Ramos (cell line): ENCODE results near the gene ODR4.
"Not testable (repeated sequence)": the region's sequence is repeated elsewhere in the genome, so short reads cannot be mapped to it uniquely, and the experiment has no call there.

Experiments used
- in situ Hi-C: fragments of 300-500 bp; cut with MboI; formaldehyde crosslinking; loops from one replicate; pipeline ENCODE4 v1.14.3; 2022; ENCODE audit warnings: low sequenced_read_pairs; ENCODE audit not compliant: unreplicated experiment

The ODR4 gene

DNA sequence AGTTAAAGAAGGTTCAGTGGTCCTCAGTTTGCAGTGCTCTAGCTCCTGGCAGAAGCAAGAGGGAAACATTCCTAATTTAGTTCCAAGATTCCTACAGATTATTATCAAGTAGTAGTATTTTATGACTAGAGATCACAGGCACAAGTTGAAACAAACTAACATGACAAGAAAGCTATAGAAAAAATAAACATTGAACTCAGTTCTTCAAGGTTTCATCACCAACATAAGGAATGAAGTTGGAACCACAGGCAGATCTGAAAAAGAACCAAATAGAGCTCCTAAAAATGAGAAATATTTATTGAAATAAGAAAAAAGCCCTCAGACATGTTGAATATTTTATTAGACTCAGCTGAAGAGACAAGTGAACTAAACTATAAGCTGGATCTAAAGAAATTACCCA is 44.7 kb downstream of the ODR4 start:
- in situ Hi-C loops, result no loop called here

DNA sequence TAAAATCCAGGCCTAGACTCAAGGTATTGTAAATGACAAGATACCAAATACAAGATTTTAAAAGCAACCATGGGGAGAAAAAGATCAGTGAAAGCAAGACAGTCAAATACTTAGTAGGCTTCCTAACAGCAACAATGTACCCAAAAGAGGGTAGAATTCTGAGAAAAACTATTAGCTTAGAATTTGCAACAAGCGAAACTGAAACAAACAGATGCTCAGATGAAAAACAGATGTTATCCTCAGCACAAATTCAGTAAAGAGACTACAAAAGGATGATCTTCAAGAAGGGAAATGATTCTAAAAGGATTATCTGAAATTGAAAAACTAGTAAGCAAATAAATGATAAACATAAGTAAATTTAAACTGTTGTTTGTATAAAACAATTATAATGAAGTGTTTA is 45.3 kb downstream of the ODR4 start:
- in situ Hi-C loops, result no loop called here

DNA sequence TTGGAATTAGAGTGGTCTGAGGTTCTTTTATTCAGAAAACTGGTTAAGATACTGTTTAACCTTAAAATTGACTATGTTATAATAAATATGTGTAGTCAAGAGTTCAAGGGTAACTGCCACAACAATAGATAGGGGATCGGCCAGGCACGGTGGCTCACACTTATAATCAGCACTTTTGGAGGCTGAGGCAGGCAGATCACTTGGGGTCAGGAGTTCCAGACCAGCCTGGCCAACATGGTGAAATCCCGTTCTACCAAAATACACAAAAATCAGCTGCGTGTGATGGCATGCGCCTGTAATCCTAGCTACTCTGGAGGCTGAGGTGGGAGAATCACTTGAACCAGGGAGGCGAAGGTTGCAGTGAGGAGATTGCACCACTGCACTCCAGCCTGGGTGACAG is 45.8 kb downstream of the ODR4 start:
- in situ Hi-C loops, result no loop called here

DNA sequence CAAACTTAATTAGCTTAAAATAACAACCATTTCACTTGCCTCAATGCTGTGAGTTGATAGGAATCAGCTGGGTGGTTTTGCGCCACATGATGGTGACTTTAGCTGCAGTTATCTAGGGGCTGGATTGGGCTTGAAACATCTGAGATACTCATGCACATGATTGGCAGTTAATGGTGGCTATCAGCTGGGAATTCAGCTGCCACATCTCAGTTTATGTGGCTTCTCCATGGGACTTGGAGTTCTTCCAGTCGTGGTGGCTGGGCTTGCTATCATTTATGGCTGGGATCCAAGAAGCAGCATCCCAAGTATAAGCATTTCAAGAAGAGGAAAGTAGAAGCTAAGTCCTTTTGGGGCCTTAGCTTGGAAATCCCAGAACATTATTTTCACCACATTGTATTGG is 48.9 kb downstream of the ODR4 start:
- in situ Hi-C loops, result no loop called here

DNA sequence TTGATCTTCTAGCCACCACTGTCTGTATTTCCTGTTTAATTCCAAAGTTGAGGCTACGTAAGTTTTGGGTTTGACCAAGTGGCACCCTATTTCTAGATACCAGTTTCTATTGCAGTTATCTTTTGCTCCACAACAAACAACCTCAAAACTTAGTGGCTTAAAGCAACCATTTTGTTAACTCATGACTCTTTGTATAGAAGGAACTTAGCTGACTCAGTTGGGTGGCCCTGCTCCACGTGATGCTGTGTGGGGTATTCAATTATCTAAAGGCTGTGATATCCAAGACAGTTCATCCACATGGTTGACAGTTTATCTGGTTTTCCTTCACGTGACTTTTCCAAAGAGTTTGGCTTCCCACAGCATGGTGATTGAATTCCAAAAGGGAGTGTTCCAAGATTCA is 50.5 kb downstream of the ODR4 start:
- in situ Hi-C loops, result no loop called here

DNA sequence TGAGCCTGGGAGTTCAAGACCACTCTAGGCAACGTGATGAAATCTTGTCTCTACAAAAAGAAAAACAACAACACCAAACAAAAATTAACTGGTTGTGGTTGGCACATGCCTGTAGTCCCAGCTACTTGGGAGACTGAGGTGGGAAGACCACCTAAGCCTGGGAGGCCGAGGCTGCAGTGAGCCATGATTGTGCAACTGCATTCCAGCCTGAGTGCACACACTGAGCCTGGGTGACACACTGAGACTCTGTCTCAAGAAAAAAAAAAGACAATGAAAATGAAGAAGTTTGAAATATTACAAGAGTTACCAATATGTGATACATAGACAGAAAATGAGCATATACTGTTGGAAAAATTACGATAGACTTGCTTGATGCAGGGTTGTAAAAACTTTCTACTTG is 53.4 kb downstream of the ODR4 start:
- in situ Hi-C loops, result no loop called here

DNA sequence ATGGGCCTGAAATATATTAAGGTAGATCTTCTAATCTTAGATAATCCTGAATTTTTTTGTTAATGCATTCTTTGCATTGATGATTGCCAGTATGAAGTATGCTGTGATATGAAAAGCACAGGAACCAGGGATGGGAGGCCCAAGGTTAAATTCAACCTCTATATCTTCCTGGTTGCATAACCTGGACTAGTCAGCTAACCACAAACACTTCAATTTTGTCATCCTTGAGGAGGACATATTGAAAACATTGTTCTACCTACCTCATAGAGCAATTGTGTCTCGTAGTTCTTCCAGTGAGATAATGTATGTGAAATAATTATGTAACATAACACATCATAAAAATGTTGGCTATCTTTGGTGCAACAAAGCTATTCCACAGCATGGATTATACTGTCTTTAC is 59.7 kb downstream of the ODR4 start:
- in situ Hi-C loops, result no loop called here

DNA sequence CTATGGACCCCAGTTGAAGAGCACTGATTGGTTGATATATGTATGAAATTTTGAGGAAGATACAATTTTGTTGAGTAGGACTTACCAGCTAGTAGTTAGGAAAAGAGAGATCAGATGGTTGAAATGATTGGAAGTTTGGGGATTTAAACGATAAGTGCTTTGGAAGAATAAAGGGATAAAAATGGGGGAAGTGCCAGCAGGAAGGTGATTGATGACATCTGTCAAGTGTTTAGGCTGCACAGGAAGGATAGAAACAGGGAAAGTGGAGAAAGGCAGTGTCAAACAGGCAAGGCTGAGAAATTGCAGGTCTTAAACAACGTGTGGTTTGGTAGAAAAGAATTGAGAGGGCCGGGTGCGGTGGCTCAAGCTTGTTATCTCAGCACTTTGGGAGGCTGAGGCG is 62.9 kb downstream of the ODR4 start:
- in situ Hi-C loops, result no loop called here

DNA sequence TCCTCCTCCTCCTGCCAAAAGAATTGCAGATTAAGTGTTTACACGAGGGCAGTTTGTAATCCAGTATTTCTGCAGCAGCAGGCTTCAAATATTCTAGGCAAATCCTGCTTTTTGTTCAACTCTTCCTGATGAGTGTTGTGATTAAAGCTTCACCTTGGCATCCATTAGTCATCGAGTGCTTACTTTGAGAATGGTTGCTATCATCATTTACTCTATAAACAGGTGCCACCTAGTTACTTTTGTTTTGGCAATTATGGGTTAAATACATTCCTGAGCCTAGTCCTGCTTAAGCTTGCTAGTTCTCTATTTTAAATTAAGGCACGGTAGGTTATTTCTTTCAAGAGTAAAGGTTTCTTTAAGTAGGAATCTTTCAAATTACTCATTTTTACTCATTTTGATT is 64.9 kb downstream of the ODR4 start:
- in situ Hi-C loops, result no loop called here

DNA sequence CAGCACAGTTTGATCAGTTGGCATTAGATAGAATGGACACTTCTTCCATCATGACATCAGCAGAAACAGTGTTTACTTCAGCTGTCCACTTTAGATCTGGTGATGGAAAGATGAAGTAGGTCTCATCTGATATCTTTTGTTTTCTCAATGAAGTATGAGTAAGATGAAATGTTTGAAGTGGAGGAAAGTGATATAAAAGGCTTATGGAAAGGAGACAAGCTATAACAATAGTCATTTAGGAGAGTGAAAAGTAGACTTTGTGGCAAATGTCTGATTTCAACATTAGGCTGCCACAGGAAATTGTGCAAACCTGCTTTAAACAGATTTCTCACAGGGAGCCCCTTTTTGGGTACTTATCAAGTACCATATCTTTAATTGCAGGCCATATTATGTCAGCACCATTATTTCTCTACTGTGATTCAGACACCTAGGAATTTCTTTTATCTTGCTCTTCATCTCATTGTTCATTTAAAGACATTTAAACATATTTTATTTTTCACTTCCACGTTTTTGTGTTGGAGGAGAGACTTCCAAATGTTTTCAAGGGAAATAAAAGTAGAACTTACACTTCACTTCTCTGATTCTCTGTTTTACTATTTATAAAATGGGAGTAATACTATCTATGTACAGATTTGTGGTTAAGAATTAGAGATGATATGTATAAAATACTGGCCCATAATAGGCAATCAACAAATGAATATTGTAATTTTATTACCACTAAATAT is 67.2 kb downstream of the ODR4 start:
- in situ Hi-C loops, result no loop called here

DNA sequence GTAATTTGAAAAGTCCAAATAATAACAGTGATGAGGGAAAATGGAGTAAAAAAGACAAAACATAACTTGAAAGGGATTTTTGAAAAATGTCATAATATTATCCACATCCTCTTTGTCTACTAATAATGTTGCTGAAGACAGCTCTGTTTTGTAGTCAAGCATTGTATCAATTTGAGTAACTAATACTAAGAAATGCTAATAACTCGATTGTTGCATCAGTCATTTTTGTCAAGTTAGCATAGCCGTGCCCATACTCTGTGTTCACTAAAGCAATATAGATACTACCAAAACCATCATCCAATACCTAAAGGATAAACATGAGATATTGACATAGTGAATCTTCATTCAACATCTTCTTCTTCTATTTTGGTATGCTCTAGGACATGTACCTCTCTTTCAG is 68.0 kb downstream of the ODR4 start:
- in situ Hi-C loops, result no loop called here

DNA sequence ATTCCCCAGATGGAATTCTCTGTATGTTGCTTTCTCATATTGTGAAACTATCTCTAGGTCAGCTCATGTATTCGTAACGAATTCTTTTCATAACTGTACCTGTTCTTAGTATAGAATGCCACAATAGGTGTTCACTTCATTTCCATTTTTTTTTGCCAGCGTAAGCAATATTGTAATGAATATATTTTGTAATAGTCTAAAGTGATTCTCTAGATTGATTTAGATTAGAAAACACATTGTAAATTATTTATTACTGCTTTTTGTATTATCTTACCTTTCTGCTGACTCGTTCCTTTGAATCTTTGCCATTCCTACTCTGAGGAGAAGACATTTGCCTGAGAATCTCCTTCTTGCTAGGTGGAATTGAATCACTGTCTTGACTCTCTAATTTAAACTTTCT is 70.5 kb downstream of the ODR4 start:
- in situ Hi-C loops, result no loop called here

DNA sequence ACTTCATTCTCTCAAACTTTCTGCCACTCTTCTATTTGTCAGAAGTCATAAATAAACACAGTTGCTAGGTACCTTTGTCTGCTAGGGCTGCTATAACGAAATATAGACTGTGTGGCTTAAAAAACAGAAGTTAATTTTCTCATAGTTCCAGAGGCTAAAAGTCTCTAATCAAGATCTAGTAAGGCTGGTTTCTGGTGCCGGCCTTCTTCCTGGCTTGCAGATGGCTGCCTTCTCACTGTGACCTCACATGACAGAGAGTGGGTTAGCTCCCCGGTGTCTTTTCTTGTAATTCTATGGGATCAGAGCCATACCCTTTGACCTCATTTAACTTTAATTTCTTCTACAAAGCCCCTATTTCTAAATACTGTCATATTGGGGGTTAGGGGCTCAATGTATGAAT is 79.3 kb downstream of the ODR4 start:
- in situ Hi-C loops, result no loop called here

DNA sequence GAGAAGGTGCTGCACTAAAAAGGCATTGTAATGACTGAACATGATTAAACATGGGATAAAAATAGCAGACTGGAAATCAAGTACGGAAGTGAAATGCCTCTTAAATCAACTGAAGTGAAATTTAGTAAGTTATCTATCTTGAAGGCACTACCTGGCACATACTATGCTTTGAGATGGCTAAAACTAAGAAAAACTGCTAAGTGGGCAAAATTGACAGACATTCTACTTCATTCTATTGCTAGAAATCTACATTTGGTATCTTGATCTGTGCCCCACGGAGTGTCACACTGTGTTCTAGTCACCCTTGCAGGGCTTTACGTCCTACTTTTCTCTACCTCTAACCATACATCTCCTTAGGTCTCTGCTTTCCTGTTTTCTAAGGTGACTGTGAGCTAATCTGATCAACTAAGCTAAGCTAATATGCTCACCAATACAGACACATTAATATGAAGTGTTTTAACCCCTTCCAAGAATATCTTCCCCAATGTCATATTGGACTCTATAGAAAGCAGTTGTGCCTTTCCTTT is 81.2 kb downstream of the ODR4 start:
- in situ Hi-C loops, result no loop called here

DNA sequence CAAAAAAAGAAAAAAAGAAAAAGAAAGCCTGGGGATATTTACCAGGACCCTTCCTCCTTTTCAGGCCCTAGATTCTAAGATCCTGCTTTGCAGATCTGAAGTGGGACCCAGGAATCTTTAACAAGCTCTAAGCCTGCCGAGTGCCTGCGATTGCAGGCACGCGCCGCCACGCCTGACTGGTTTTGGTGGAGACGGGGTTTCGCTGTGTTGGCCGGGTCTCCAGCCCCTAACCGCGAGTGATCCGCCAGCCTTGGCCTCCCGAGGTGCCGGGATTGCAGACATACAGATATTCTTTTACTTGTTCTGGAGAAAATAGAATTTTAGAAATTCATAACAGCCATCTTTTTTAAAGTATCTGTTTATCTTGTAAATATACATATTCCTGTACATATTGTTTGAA is 83.5 kb downstream of the ODR4 start:
- in situ Hi-C loops, result not testable (repeated sequence)

DNA sequence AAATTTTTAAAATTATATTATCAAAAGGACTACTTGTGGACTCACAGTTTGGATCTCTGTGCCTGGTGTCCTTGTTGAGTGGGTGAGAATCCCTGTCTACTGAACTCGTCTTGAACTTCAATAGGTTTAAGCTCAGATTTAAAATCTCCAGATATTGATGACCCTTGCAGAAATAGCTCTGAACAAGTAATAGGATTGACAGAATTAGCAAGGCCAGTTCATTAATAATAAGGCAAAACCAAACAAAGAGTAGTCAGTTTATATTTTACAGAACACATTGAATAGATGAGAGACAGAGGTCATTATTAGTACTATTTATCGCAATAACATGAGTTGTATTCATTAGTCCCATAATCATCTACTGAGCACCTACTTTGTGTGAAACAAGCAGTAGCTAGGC is 85.4 kb downstream of the ODR4 start, which contains the start of gene PDC:
TSS of gene PDC (minus strand) at position 101 of the 400 bp plus-strand sequence. CDS start 11,655 bp downstream, outside the sequence.
- in situ Hi-C loops, result no loop called here

DNA sequence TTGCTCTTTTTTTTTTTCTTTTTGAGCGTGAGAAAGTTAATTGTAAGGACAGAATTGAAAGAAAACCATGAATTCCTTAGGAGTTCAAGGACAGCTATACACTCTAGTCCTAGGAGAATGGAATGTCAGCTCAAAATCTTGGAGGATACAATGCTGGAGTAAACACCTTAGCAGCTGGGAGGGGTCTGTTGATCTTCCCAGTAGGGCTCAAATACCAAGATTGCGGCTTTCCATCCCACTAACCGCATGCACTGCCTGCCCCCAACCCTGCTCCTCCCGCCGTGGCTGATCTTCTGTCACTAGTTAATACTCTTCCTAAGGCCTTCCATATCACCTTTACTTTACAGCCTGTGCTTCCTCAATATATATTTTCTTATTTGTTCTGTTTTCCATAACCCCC is 87.9 kb downstream of the ODR4 start:
- in situ Hi-C loops, result no loop called here

DNA sequence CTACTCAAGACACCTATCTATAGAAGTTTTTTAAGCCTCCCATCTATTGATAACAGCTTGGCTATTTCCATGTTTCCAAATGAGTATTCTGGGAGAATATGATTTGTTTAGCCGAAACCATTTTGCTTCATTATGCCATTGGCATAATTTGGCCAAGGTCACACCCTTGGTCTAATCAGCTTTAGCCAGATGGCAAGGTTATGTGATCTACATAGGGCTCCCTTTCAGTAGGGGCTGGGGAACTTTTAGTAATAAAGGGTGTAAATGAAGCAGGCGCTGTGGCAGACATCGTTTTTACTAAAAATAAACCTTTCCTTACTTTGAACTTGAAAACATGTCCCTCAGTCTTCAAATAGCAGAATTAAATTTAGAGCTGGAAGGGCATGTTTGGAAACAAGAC is 88.3 kb downstream of the ODR4 start:
- in situ Hi-C loops, result no loop called here

DNA sequence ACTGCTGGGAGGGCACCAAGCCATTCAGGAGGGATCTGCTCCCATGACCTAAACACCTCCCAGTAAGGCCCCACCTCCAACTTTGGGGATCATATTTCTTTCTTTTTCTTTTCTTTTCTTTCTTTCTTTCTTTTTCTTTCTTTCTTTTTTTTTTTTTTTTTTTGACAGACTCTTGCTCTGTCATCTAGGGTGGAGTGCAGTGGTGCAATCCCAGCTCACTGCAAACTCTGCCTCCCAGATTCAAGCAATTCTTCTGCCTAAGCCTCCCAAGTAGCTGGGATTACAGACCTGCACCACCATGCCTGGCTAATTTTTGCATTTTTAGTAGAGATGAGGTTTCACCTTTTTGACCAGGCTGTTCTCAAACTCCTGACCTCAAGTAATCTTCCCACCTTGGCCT is 89.9 kb downstream of the ODR4 start:
- in situ Hi-C loops, result not testable (repeated sequence)

DNA sequence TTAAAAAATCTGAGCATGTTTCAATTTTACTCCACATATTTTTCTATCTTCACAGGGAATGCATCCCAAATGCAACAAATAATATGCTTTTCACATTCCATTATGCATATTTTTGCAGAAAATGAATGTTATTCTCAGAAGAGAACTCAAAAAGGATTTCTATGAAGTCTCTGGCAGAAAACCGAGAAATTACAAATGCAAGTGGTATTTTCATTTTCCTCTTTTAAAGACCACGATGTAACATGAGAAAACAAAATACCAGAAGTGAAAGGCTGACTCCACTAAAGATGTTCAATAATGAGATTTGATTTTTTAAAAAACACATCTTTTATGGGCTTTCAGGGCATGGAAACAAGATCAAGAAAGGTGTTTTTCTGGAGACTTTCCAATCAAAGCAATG is 90.3 kb downstream of the ODR4 start:
- in situ Hi-C loops, result no loop called here
